Activated CD4-positive, alpha-beta T cell treated with anti-CD3 and anti-CD28 coated beads, Interleukin-2, amount 10 ng/mL, durations not matched to agents 7 days and 5 days (primary cell): ENCODE data around the gene ATF3. TPM values are rescaled to one million over a fixed set of nuclear protein-coding genes. Genes with fewer than 3 reads are reported as not detected.
"Not testable (repeated sequence)": the region's sequence is repeated elsewhere in the genome, so short reads cannot be mapped to it uniquely, and the experiment has no call there.

ENCODE experiments used
- CTCF ChIA-PET: fragments of 350-600 bp; sonication (Branson Sonifier 250); formaldehyde crosslinking; loops from one replicate; lab custom pipeline; 2021; ENCODE audit warnings: antibody characterized with exemption; lab: Charles Lee
- POLR2A ChIA-PET: fragments of 350-600 bp; sonication (Branson Sonifier 250); formaldehyde crosslinking; loops from one replicate; lab custom pipeline; 2021; ENCODE audit warnings: antibody characterized with exemption; lab: Charles Lee
- DNase-seq: peaks from one replicate; pipeline ENCODE4 v3.0.0-alpha.2; 2020
- H3K27ac Mint-ChIP-seq: one replicate; pipeline ENCODE4 v1.8.0; 2021; ENCODE audit warnings: mild to moderate bottlenecking, moderate library complexity, mixed read lengths
- H3K27me3 Mint-ChIP-seq: one replicate; pipeline ENCODE4 v1.8.0; 2021; ENCODE audit warnings: mixed read lengths
- H3K36me3 Mint-ChIP-seq: one replicate; pipeline ENCODE4 v1.8.0; 2021; ENCODE audit warnings: low read depth, mixed read lengths
- H3K4me1 Mint-ChIP-seq: one replicate; pipeline ENCODE4 v1.8.0; 2021; ENCODE audit warnings: mixed read lengths
- H3K4me3 Mint-ChIP-seq: one replicate; pipeline ENCODE4 v1.8.0; 2021; ENCODE audit warnings: mild to moderate bottlenecking, moderate library complexity, mixed read lengths
- H3K9me3 Mint-ChIP-seq: one replicate; pipeline ENCODE4 v1.8.0; 2021; ENCODE audit warnings: mixed read lengths
- total RNA-seq, 2 experiments: library from RNA; stranded (reverse); gene quantifications; one replicate each; pipeline ENCODE4 v1.2.3, GENCODE V29; 2021

ATF3 gene
- total RNA-seq, 2 experiments from 2014 or later = 10.0 to 13.0 TPM

- peaks cover 13% of the 10 kb centered on the region for H3K4me1 Mint-ChIP-seq
- H3K4me3 Mint-ChIP-seq = no peak overlapping the region
- no peak overlapping the region for H3K27ac Mint-ChIP-seq
- peaks cover 5% of the 10 kb centered on the region for H3K27me3 Mint-ChIP-seq
- H3K36me3 Mint-ChIP-seq = peaks cover 10% of the 10 kb centered on the region
- no peak for DNase-seq
- ChIA-PET CTCF (interaction anchor here (0.8 to 1.1 kb wide), 3 partner anchors 12 to 149 kb away, joined by 3 to 5 read pairs (median 3); no protein-coding TSS in a partner anchor), POLR2A (no interaction called here)
- H3K9me3 Mint-ChIP-seq = no peaks in the 10 kb centered on the region
Observed at GRCh38 chr1:212625781-212626450, 17.4 kb downstream of the ATF3 start.

- Mint-ChIP-seq H3K4me1 (no peaks in the 10 kb centered on the region), H3K9me3 (no peaks in the 10 kb centered on the region), H3K4me3 (no peak overlapping the region), H3K36me3 (no peaks in the 10 kb centered on the region), H3K27me3 (peaks cover 5% of the 10 kb centered on the region), H3K27ac (no peak overlapping the region)
- ChIA-PET CTCF (interaction anchor here (0.8 to 1.4 kb wide), 5 partner anchors 9 to 46 kb away, joined by 3 to 6 read pairs (median 3); no protein-coding TSS in a partner anchor), POLR2A (no interaction called here)
- DNase-seq = no peak
Observed at GRCh38 chr1:212628046-212628445, 19.5 kb downstream of the ATF3 start.

- ChIA-PET POLR2A (no interaction called here), CTCF (interaction anchor here (1.0 to 1.6 kb wide), 5 partner anchors 10 to 110 kb away, joined by 3 to 8 read pairs (median 4); no protein-coding TSS in a partner anchor)
- Mint-ChIP-seq H3K27me3 (peaks cover 5% of the 10 kb centered on the region), H3K27ac (no peak overlapping the region), H3K36me3 (no peaks in the 10 kb centered on the region), H3K9me3 (peaks cover 3% of the 10 kb centered on the region), H3K4me3 (no peak overlapping the region), H3K4me1 (no peaks in the 10 kb centered on the region)
- DNase-seq = no peak
Observed at GRCh38 chr1:212628813-212629415, 20.4 kb downstream of the ATF3 start.

GRCh38 chr1:212629450-212630157 is 21.0 kb downstream of the ATF3 start:
- Mint-ChIP-seq H3K4me3 (no peak overlapping the region), H3K36me3 (peaks cover 4% of the 10 kb centered on the region), H3K27me3 (peaks cover 5% of the 10 kb centered on the region), H3K9me3 (peaks cover 7% of the 10 kb centered on the region), H3K27ac (no peak overlapping the region), H3K4me1 (peaks cover 2% of the 10 kb centered on the region)
- ChIA-PET CTCF (interaction anchor here (1.1 to 1.6 kb wide), 5 partner anchors 10 to 153 kb away, joined by 3 to 8 read pairs (median 4); no protein-coding TSS in a partner anchor), POLR2A (no interaction called here)
- no peak for DNase-seq

- Mint-ChIP-seq H3K27ac (no peak overlapping the region), H3K4me3 (no peak overlapping the region), H3K4me1 (peaks cover 9% of the 10 kb centered on the region), H3K27me3 (peaks cover 5% of the 10 kb centered on the region), H3K9me3 (peaks cover 9% of the 10 kb centered on the region), H3K36me3 (peaks cover 8% of the 10 kb centered on the region)
- ChIA-PET CTCF (interaction anchor here (0.6 to 1.6 kb wide), 9 partner anchors 11 to 399 kb away, joined by 3 to 8 read pairs (median 4); no protein-coding TSS in a partner anchor), POLR2A (no interaction called here)
- peak; percentile 62 for DNase-seq
Observed at GRCh38 chr1:212630158-212630900, 21.8 kb downstream of the ATF3 start.

GRCh38 chr1:212633161-212633560 is 24.6 kb downstream of the ATF3 start:
- POLR2A ChIA-PET = no interaction called here
- peaks cover 9% of the 10 kb centered on the region for H3K9me3 Mint-ChIP-seq
- H3K36me3 Mint-ChIP-seq = peaks cover 8% of the 10 kb centered on the region
- H3K4me1 Mint-ChIP-seq = peaks cover 33% of the 10 kb centered on the region
- CTCF ChIA-PET = interaction anchor here (0.7 kb wide), 1 partner anchor 177 kb away, joined by 3 read pairs; no protein-coding TSS in a partner anchor
- no peak overlapping the region for H3K4me3 Mint-ChIP-seq
- H3K27ac Mint-ChIP-seq = no peak overlapping the region
- no peaks in the 10 kb centered on the region for H3K27me3 Mint-ChIP-seq
- DNase-seq = no peak

- Mint-ChIP-seq H3K27me3 (peaks cover 2% of the 10 kb centered on the region), H3K36me3 (peaks cover 8% of the 10 kb centered on the region), H3K9me3 (peaks cover 9% of the 10 kb centered on the region), H3K4me3 (no peak overlapping the region), H3K4me1 (peaks cover 37% of the 10 kb centered on the region), H3K27ac (no peak overlapping the region)
- DNase-seq = no peak
- ChIA-PET POLR2A (no interaction called here), CTCF (interaction anchor here (1.2 kb wide), 1 partner anchor 51 kb away, joined by 3 read pairs; no protein-coding TSS in a partner anchor)
Observed at GRCh38 chr1:212634252-212634651, 25.7 kb downstream of the ATF3 start.

- CTCF ChIA-PET = interaction anchor here (1.2 kb wide), 1 partner anchor 52 kb away, joined by 3 read pairs; no protein-coding TSS in a partner anchor
Observed at GRCh38 chr1:212635141-212635631, 26.6 kb downstream of the ATF3 start.

GRCh38 chr1:212637902-212638301 is 29.3 kb downstream of the ATF3 start:
- H3K27ac Mint-ChIP-seq = no peak overlapping the region
- CTCF ChIA-PET = interaction anchor here (1.0 kb wide), 1 partner anchor 10 kb away, joined by 3 read pairs; no protein-coding TSS in a partner anchor
- POLR2A ChIA-PET = no interaction called here
- peaks cover 37% of the 10 kb centered on the region for H3K4me1 Mint-ChIP-seq
- peaks cover 19% of the 10 kb centered on the region for H3K27me3 Mint-ChIP-seq
- H3K9me3 Mint-ChIP-seq = peaks cover 17% of the 10 kb centered on the region
- peaks cover 8% of the 10 kb centered on the region for H3K36me3 Mint-ChIP-seq
- no peak overlapping the region for H3K4me3 Mint-ChIP-seq
- DNase-seq = no peak

More at GRCh38 chr1:212635141-212635631, 26.6 kb downstream of the ATF3 start:
- POLR2A ChIA-PET = no interaction called here
- Mint-ChIP-seq H3K27me3 (peaks cover 9% of the 10 kb centered on the region), H3K4me1 (peaks cover 37% of the 10 kb centered on the region), H3K9me3 (peaks cover 9% of the 10 kb centered on the region), H3K36me3 (peaks cover 8% of the 10 kb centered on the region), H3K4me3 (no peak overlapping the region), H3K27ac (peak overlapping the region; percentile 15)
- DNase-seq = no peak

- H3K27me3 Mint-ChIP-seq = peaks cover 19% of the 10 kb centered on the region
- no peak overlapping the region for H3K4me3 Mint-ChIP-seq
- CTCF ChIA-PET = interaction anchor here (1.0 kb wide), 1 partner anchor 11 kb away, joined by 3 read pairs; no protein-coding TSS in a partner anchor
- peaks cover 8% of the 10 kb centered on the region for H3K36me3 Mint-ChIP-seq
- DNase-seq = no peak
- POLR2A ChIA-PET = no interaction called here
- no peak overlapping the region for H3K27ac Mint-ChIP-seq
- H3K9me3 Mint-ChIP-seq = peaks cover 15% of the 10 kb centered on the region
- peaks cover 37% of the 10 kb centered on the region for H3K4me1 Mint-ChIP-seq
Observed at GRCh38 chr1:212638492-212639151, 30.1 kb downstream of the ATF3 start.

GRCh38 chr1:212639524-212639923 is 31.0 kb downstream of the ATF3 start:
- DNase-seq, H3K27ac Mint-ChIP-seq, H3K36me3 Mint-ChIP-seq, POLR2A ChIA-PET, H3K4me3 Mint-ChIP-seq: not testable (repeated sequence)
- peaks cover 37% of the 10 kb centered on the region for H3K4me1 Mint-ChIP-seq
- peaks cover 11% of the 10 kb centered on the region for H3K9me3 Mint-ChIP-seq
- peaks cover 19% of the 10 kb centered on the region for H3K27me3 Mint-ChIP-seq
- CTCF ChIA-PET = interaction anchor here (2.4 kb wide), 1 partner anchor 26 kb away, joined by 9 read pairs; no protein-coding TSS in a partner anchor
